GM12801 (cell line): ENCODE data around the gene CYTH3.

Experiments used
- TF ChIP-seq, protein P1 (sequence below): IDR thresholded peaks from one replicate; pipeline ENCODE4 v1.5.1; 2011; ENCODE audit warnings: control low read depth; ENCODE audit not compliant: insufficient read length; ENCODE audit errors: extremely low read depth

CYTH3 gene

DNA sequence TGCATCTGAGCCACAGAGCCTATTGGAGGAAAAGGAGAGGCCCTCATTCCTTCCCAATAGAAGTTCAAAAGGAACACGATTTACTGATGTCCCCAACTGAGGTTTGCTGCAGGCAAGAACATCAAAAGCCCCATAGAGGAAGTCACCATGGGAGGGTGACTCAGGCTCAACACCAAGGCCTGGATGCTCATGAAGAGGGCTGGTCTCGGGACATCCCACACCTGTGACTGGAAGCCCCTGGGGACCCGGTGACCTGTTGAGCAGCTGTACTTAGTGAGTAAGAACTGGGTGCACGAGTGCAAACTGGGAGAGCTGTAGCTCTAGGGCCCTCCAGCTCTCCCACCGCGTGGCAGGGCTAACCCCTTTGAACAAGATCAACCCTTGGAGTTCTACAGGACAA is 38.0 kb downstream of the CYTH3 start:
- TF ChIP-seq, protein P1, sequence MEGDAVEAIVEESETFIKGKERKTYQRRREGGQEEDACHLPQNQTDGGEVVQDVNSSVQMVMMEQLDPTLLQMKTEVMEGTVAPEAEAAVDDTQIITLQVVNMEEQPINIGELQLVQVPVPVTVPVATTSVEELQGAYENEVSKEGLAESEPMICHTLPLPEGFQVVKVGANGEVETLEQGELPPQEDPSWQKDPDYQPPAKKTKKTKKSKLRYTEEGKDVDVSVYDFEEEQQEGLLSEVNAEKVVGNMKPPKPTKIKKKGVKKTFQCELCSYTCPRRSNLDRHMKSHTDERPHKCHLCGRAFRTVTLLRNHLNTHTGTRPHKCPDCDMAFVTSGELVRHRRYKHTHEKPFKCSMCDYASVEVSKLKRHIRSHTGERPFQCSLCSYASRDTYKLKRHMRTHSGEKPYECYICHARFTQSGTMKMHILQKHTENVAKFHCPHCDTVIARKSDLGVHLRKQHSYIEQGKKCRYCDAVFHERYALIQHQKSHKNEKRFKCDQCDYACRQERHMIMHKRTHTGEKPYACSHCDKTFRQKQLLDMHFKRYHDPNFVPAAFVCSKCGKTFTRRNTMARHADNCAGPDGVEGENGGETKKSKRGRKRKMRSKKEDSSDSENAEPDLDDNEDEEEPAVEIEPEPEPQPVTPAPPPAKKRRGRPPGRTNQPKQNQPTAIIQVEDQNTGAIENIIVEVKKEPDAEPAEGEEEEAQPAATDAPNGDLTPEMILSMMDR: no peak

DNA sequence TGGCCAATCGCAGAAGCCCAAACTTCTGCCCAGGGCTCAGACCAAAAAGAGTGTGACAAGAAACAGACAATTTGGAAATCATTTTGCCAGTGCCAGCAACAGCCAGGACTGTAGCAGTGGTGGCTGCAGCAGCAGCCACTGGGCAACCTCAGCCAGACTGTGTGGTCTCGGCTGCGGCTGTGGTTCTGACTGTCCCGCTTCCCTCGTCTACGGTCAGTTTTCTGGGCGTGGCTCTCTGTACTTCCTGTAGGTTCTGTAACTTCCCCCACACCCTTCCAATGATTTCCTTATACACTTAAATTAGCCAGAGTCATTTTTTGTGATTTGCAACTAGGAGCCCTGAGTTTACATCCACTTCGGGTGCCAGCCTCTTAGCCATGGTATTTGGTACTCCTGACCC is 39.9 kb downstream of the CYTH3 start:
- TF ChIP-seq, protein P1: no peak

GRCh38 chr7:6232116-6232515 is 40.3 kb downstream of the CYTH3 start:
- TF ChIP-seq, protein P1: no peak

GRCh38 chr7:6231184-6231583 is 41.2 kb downstream of the CYTH3 start:
- TF ChIP-seq, protein P1: no peak

DNA sequence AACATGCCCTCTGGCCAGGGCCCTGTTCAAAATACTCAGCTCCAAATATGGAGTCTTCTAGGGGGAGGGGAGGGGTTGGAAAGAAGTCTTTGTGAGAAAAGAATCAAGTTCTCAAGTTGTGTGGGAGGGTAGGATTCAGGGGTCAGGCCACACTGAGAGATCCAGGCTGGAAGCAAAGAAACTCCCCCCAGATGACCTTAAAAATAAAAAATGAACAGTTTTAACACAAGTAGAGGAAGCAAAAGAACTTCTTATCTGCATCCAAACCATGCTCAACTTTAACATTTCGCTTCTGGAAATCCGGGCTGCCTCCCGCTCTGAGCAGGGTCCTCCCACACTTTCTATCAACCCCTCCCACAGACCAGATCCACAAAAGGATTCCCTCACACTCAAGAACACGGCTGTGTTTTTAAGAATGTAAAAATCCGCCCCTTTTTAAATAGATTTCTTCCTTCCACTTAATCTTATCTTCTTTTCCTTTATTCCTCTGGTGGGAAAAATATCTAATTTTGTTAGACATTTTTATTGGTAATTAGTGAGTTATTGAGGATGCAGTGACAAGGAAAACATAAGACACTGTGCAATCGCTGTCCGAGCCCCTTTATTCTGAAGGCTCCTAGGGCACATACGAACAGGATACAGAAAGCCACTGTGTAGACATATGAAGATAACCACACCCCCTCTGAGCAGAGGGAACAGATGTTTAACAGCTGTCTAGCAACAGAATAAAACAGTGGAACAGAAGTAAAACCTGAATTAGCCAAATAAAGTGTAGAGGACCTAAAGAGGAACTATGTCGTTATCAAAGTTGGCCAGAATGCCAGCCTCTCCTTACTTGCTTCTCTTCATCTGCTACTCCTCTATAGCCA is 43.8 kb downstream of the CYTH3 start:
- TF ChIP-seq, protein P1: no peak

DNA sequence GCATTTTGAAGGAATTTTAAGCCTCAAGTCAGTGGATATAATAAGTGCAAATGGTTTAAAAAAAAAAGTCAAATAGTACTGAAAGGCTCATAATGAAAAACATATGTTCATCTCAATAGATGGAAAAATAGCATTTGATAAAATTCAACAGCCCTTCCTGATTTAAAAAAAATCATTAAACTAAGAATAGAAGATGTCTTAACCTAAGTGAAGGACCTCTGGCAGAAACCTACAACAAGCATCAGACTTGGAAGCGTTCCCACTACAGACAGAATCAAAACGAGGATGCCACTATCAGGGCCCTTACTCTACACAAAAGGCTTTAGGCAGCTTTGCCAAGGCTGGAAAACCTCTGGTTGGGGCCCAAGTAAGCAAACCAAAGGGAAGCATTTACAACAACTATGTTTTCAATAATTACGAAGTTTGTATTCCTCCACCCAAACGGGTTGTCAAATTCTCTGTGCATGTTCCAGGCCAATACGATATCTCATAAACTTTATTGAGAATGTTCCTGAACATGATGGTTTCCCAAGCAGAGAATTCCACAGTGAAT is 45.1 kb downstream of the CYTH3 start:
- TF ChIP-seq, protein P1: no peak

DNA sequence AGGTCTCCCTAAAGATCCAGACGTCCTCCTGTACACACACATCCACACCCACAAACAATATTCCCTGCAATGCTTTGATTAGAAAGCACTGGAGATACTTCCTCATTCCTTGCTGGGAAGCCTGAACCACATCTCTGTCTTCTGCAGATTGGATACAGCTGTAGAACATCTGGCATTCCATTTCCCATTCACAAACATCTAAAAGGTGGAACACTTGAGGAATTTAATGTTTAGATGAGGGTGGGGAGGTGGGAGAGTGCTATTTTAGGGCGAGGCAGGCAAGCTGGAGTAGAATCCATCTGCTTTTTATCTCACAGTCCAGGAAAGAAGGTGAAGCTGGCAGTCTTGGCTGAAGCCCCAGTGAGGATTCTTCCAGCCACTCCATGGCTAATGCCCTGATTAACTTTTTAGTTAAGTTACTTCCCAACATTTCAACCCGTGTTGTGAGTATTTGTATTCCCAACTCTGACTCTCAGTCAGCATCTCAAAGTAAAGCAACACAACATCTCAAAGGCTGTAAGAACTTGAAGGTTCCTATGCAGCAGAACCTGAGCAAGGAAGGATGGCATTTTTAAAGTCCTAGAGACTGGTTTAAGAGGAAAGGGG is 46.1 kb downstream of the CYTH3 start:
- TF ChIP-seq, protein P1: no peak
